Liver (tissue), 9 donors: ENCODE results near the gene PIGH. TPM values are rescaled to one million over a fixed set of nuclear protein-coding genes. Genes with fewer than 3 reads are reported as not detected.

Source experiments
- DNase-seq: peaks from one replicate; pipeline ENCODE4 v3.0.0-alpha.2; 2017; ENCODE audit warnings: low spot score
- H3K27ac ChIP-seq, 2 donors: one replicate each; pipeline ENCODE4 v1.7.0; 2013; ENCODE audit warnings: inconsistent platforms in 2 of 2, low read length in 2 of 2, control low read depth in 1 of 2, low read depth in 1 of 2, mild to moderate bottlenecking in 1 of 2
- H3K27me3 ChIP-seq, 4 donors: one replicate each; pipeline versions ENCODE4 v1.6.1 to v1.7.0; 2013; ENCODE audit warnings: low read length in 3 of 4, inconsistent platforms in 1 of 4, mild to moderate bottlenecking in 1 of 4, moderate library complexity in 1 of 4; ENCODE audit not compliant: control insufficient read depth in 4 of 4, insufficient read depth in 4 of 4
- H3K36me3 ChIP-seq, 4 donors: one replicate each; pipeline versions ENCODE4 v1.6.1 to v1.7.0; 2013; ENCODE audit warnings: low read length in 3 of 4, mild to moderate bottlenecking in 3 of 4, low read depth in 1 of 4, moderate library complexity in 1 of 4; ENCODE audit not compliant: control insufficient read depth in 4 of 4, insufficient read depth in 3 of 4
- H3K4me1 ChIP-seq, 4 donors: one replicate each; pipeline versions ENCODE4 v1.6.1 to v1.7.0; 2013; ENCODE audit warnings: low read length in 3 of 4, mild to moderate bottlenecking in 3 of 4, moderate library complexity in 1 of 4; ENCODE audit not compliant: control insufficient read depth in 4 of 4, insufficient read depth in 4 of 4
- H3K4me3 ChIP-seq, 3 donors: one replicate each; pipeline versions ENCODE4 v1.6.1 to v1.7.0; 2013; ENCODE audit warnings: low read length in 3 of 3, control low read depth in 1 of 3, low read depth in 1 of 3, mild to moderate bottlenecking in 1 of 3
- H3K9ac ChIP-seq, 2 donors: one replicate each; pipeline ENCODE4 v1.7.0; 2013; ENCODE audit warnings: low read length in 2 of 2, mild to moderate bottlenecking in 2 of 2, moderate library complexity in 2 of 2, control low read depth in 1 of 2, low read depth in 1 of 2
- H3K9me3 ChIP-seq, 4 donors: one replicate each; pipeline versions ENCODE4 v1.6.1 to v1.7.0; 2013; ENCODE audit warnings: low read length in 3 of 4; ENCODE audit not compliant: control insufficient read depth in 4 of 4
- ATF3 ChIP-seq: IDR thresholded peaks from 2 replicates; pipeline ENCODE4 v1.6.1; 2016; ENCODE audit warnings: antibody characterized with exemption
- EGR1 ChIP-seq, 2 donors: IDR thresholded peaks; 2 replicates each; pipeline ENCODE4 v1.6.1; 2016 to 2018; ENCODE audit warnings: antibody characterized with exemption in 2 of 2, low read depth in 2 of 2
- FOXA2 ChIP-seq: IDR thresholded peaks from 2 replicates; pipeline ENCODE4 v1.6.1; 2016; ENCODE audit warnings: antibody characterized with exemption
- HNF4A ChIP-seq, 2 donors: conservative IDR thresholded peaks; 2 replicates each; pipeline ENCODE4 v1.6.1; 2016; ENCODE audit warnings: antibody characterized with exemption in 2 of 2, mild to moderate bottlenecking in 2 of 2
- JUND ChIP-seq, 2 donors: IDR thresholded peaks; 2 replicates each; pipeline ENCODE4 v1.6.1; 2016; ENCODE audit warnings: antibody characterized with exemption in 2 of 2
- MAX ChIP-seq: IDR thresholded peaks from 2 replicates; pipeline ENCODE4 v1.6.1; 2016; ENCODE audit warnings: antibody characterized with exemption
- NR2F2 ChIP-seq: IDR thresholded peaks from 2 replicates; pipeline ENCODE4 v1.6.1; 2016; ENCODE audit warnings: antibody characterized with exemption
- RXRA ChIP-seq, 2 donors: IDR thresholded peaks; 2 replicates each; pipeline ENCODE4 v1.6.1; 2017 to 2018; ENCODE audit warnings: antibody characterized with exemption in 2 of 2, mild to moderate bottlenecking in 1 of 2
- SP1 ChIP-seq: IDR thresholded peaks from 2 replicates; pipeline ENCODE4 v1.6.1; 2018; ENCODE audit warnings: antibody characterized with exemption, mild to moderate bottlenecking
- YY1 ChIP-seq: IDR thresholded peaks from 2 replicates; pipeline ENCODE4 v1.6.1; 2016; ENCODE audit warnings: antibody characterized with exemption, mild to moderate bottlenecking
- ZBTB33 ChIP-seq: IDR thresholded peaks from 2 replicates; pipeline ENCODE4 v1.6.1; 2016; ENCODE audit warnings: antibody characterized with exemption
- WGBS: extraction: QIAGEN DNeasy Blood & Tissue Kit; methylation state at CpG from one replicate; pipeline ENCODE4 v1.1.7; 2013; 5-methylcytosine and 5-hydroxymethylcytosine counted together
- polyA plus RNA-seq, 2 donors: library from polyadenylated mRNA; stranded (reverse) in 1 of 2; unstranded in 1 of 2; fragments of 200-250 nt in 1 of 2; fragments of >200 nt in 1 of 2; fragmentation: Nextera tagmentation in 1 of 2; extraction: Ambion mirVana in 1 of 2; gene quantifications; one replicate each; pipeline versions ENCODE4 v1.2.1 to v1.2.3, GENCODE V29; 2013 to 2015
- total RNA-seq, 2 donors: library from RNA; depleted of rRNA; stranded (reverse); fragments of >200 nt; gene quantifications; one replicate each; pipeline ENCODE4 v1.2.3, GENCODE V29; 2014
- TF ChIP-seq, protein P1 (sequence below): IDR thresholded peaks from 2 replicates; pipeline ENCODE4 v1.6.1; 2016; ENCODE audit warnings: antibody characterized with exemption, mild to moderate bottlenecking
- donor health status: healthy.
- donor health status: healthy.
- donor health status: healthy.
- donor health status: healthy.
- donor health status: healthy.

PIGH gene
- total and polyA plus RNA-seq, 4 donors: 14.2 to 36.1 (median 21.7) TPM

- no peaks in the 10 kb centered on the region for H3K9me3 ChIP-seq
- H3K27me3 ChIP-seq: no peaks in the 10 kb centered on the region
- H3K36me3 ChIP-seq: no peaks in the 10 kb centered on the region
- no peak overlapping the region for H3K27ac ChIP-seq
- TF ChIP-seq NR2F2 (no peak), ATF3 (no peak), HNF4A (conservative IDR thresholded peaks at IDR 0.05) (no peak), MAX (no peak), ZBTB33 (no peak), YY1 (no peak), EGR1 (IDR thresholded peaks at IDR 0.05; ENCODE audit: low read depth in 2 of 2) (no peak), JUND (IDR thresholded peaks at IDR 0.05) (no peak)
- no peak overlapping the region for H3K4me3 ChIP-seq
- 82% methylated on average over 9 of the region's 9 CpGs for WGBS
- H3K9ac ChIP-seq: no peak overlapping the region
- peaks cover 0 to 2% (median 0%) of the 10 kb centered on the region in 4 donors for H3K4me1 ChIP-seq
- no peak for DNase-seq
These were observed 24.4 kb downstream of the PIGH start for GRCh38 chr14:67575684-67576083.

GRCh38 chr14:67574806-67575205, 25.3 kb downstream of the PIGH start:
- no peaks in the 10 kb centered on the region for H3K36me3 ChIP-seq
- H3K27ac ChIP-seq: no peak overlapping the region
- no peak for DNase-seq
- TF ChIP-seq ZBTB33 (no peak), FOXA2 (no peak), SP1 (no peak), JUND (IDR thresholded peaks at IDR 0.05) (no peak), EGR1 (IDR thresholded peaks at IDR 0.05; ENCODE audit: low read depth in 2 of 2) (no peak), RXRA (IDR thresholded peaks at IDR 0.05) (no peak), ATF3 (no peak)
- TF ChIP-seq, protein P1, sequence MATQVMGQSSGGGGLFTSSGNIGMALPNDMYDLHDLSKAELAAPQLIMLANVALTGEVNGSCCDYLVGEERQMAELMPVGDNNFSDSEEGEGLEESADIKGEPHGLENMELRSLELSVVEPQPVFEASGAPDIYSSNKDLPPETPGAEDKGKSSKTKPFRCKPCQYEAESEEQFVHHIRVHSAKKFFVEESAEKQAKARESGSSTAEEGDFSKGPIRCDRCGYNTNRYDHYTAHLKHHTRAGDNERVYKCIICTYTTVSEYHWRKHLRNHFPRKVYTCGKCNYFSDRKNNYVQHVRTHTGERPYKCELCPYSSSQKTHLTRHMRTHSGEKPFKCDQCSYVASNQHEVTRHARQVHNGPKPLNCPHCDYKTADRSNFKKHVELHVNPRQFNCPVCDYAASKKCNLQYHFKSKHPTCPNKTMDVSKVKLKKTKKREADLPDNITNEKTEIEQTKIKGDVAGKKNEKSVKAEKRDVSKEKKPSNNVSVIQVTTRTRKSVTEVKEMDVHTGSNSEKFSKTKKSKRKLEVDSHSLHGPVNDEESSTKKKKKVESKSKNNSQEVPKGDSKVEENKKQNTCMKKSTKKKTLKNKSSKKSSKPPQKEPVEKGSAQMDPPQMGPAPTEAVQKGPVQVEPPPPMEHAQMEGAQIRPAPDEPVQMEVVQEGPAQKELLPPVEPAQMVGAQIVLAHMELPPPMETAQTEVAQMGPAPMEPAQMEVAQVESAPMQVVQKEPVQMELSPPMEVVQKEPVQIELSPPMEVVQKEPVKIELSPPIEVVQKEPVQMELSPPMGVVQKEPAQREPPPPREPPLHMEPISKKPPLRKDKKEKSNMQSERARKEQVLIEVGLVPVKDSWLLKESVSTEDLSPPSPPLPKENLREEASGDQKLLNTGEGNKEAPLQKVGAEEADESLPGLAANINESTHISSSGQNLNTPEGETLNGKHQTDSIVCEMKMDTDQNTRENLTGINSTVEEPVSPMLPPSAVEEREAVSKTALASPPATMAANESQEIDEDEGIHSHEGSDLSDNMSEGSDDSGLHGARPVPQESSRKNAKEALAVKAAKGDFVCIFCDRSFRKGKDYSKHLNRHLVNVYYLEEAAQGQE: no peak
- H3K4me1 ChIP-seq: peaks cover 0 to 2% (median 0%) of the 10 kb centered on the region in 4 donors
- H3K27me3 ChIP-seq: no peaks in the 10 kb centered on the region
- H3K4me3 ChIP-seq: no peak overlapping the region
- H3K9me3 ChIP-seq: no peaks in the 10 kb centered on the region
- H3K9ac ChIP-seq: no peak overlapping the region
- WGBS: 88% methylated on average over 7 of the region's 7 CpGs
